ENCODE data around the gene COL19A1. TPM values are rescaled to one million over a fixed set of nuclear protein-coding genes. Genes with fewer than 3 reads are reported as not detected.
"Not testable (repeated sequence)": the region's sequence is repeated elsewhere in the genome, so short reads cannot be mapped to it uniquely, and the experiment has no call there.

The COL19A1 gene
- total RNA-seq, 2 donors from 2014 or later: 0.42 TPM; not detected in 1

GRCh38 chr6:69875715-69876114 is 9.4 kb downstream of the COL19A1 start:
- H3K27me3 Mint-ChIP-seq: peaks cover 16 to 46% of the 10 kb centered on the region in 2 donors
- no peaks in the 10 kb centered on the region for H3K9me3 Mint-ChIP-seq
- no peaks in the 10 kb centered on the region for H3K36me3 Mint-ChIP-seq
- no peak for ATAC-seq
- H3K27ac Mint-ChIP-seq: no peak overlapping the region
- H3K4me1 Mint-ChIP-seq (ENCODE audit: low read depth in 2 of 2): no peaks in the 10 kb centered on the region
- no peak for DNase-seq (ENCODE audit: low spot score)
- H3K4me3 Mint-ChIP-seq: no peak overlapping the region

GRCh38 chr6:69878795-69879194 is 12.4 kb downstream of the COL19A1 start:
- ATAC-seq (no peak), DNase-seq (ENCODE audit: low spot score) (no peak)
- Mint-ChIP-seq H3K27ac (no peak overlapping the region), H3K9me3 (no peaks in the 10 kb centered on the region), H3K4me1 (ENCODE audit: low read depth in 2 of 2) (no peaks in the 10 kb centered on the region), H3K4me3 (no peak overlapping the region), H3K36me3 (no peaks in the 10 kb centered on the region), H3K27me3 (peaks cover 20 to 53% of the 10 kb centered on the region in 2 donors)

GRCh38 chr6:69880601-69881000 is 14.2 kb downstream of the COL19A1 start:
- no peaks in the 10 kb centered on the region for H3K9me3 Mint-ChIP-seq
- H3K27me3 Mint-ChIP-seq: peaks cover 13 to 45% of the 10 kb centered on the region in 2 donors
- H3K4me3 Mint-ChIP-seq: no peak overlapping the region
- H3K36me3 Mint-ChIP-seq: no peaks in the 10 kb centered on the region
- H3K4me1 Mint-ChIP-seq (ENCODE audit: low read depth in 2 of 2): no peaks in the 10 kb centered on the region
- H3K27ac Mint-ChIP-seq: no peak overlapping the region
- DNase-seq (ENCODE audit: low spot score): no peak
- no peak for ATAC-seq

- Mint-ChIP-seq H3K36me3 (no peaks in the 10 kb centered on the region), H3K4me1 (ENCODE audit: low read depth in 2 of 2) (no peaks in the 10 kb centered on the region), H3K27me3 (peaks cover 11 to 40% of the 10 kb centered on the region in 2 donors), H3K9me3 (no peaks in the 10 kb centered on the region), H3K4me3 (no peak overlapping the region), H3K27ac (no peak overlapping the region)
- no peak for DNase-seq (ENCODE audit: low spot score)
- no peak for ATAC-seq
These were observed 15.2 kb downstream of the COL19A1 start for GRCh38 chr6:69881322-69882151.

- Mint-ChIP-seq H3K4me3 (no peak overlapping the region), H3K4me1 (ENCODE audit: low read depth in 2 of 2) (no peaks in the 10 kb centered on the region), H3K9me3 (no peaks in the 10 kb centered on the region), H3K27ac (no peak overlapping the region), H3K27me3 (peaks cover 11 to 38% of the 10 kb centered on the region in 2 donors), H3K36me3 (no peaks in the 10 kb centered on the region)
- no peak for DNase-seq (ENCODE audit: low spot score)
- ATAC-seq: no peak
These were observed 17.2 kb downstream of the COL19A1 start for GRCh38 chr6:69883551-69883950.

- no peaks in the 10 kb centered on the region for H3K9me3 Mint-ChIP-seq
- DNase-seq (ENCODE audit: low spot score) (no peak), ATAC-seq (no peak)
- no peak overlapping the region for H3K4me3 Mint-ChIP-seq
- peaks cover 9 to 33% of the 10 kb centered on the region in 2 donors for H3K27me3 Mint-ChIP-seq
- no peak overlapping the region for H3K27ac Mint-ChIP-seq
- no peaks in the 10 kb centered on the region for H3K4me1 Mint-ChIP-seq (ENCODE audit: low read depth in 2 of 2)
- no peaks in the 10 kb centered on the region for H3K36me3 Mint-ChIP-seq
These were observed 17.9 kb downstream of the COL19A1 start for GRCh38 chr6:69884231-69884630.

- Mint-ChIP-seq H3K27me3 (peaks cover 2 to 7% of the 10 kb centered on the region in 2 donors), H3K9me3 (no peaks in the 10 kb centered on the region), H3K36me3 (no peaks in the 10 kb centered on the region), H3K27ac (no peak overlapping the region), H3K4me3 (no peak overlapping the region), H3K4me1 (ENCODE audit: low read depth in 2 of 2) (no peaks in the 10 kb centered on the region)
- DNase-seq (ENCODE audit: low spot score): no peak
- no peak for ATAC-seq
These were observed 20.7 kb downstream of the COL19A1 start for GRCh38 chr6:69887026-69887425.

GRCh38 chr6:69887714-69888345 is 21.5 kb downstream of the COL19A1 start:
- DNase-seq (ENCODE audit: low spot score): no peak

GRCh38 chr6:69888482-69889233 is 22.3 kb downstream of the COL19A1 start:
- no peaks in the 10 kb centered on the region for H3K27me3 Mint-ChIP-seq
- H3K36me3 Mint-ChIP-seq: no peaks in the 10 kb centered on the region
- H3K4me3 Mint-ChIP-seq: no peak overlapping the region
- DNase-seq (ENCODE audit: low spot score): no peak
- no peak overlapping the region for H3K27ac Mint-ChIP-seq
- H3K4me1 Mint-ChIP-seq (ENCODE audit: low read depth in 2 of 2): no peaks in the 10 kb centered on the region
- no peaks in the 10 kb centered on the region for H3K9me3 Mint-ChIP-seq
- no peak for ATAC-seq

More at GRCh38 chr6:69887714-69888345, 21.5 kb downstream of the COL19A1 start:
- Mint-ChIP-seq H3K27me3 (peaks cover 2 to 3% of the 10 kb centered on the region in 2 donors), H3K36me3 (no peaks in the 10 kb centered on the region), H3K4me1 (ENCODE audit: low read depth in 2 of 2) (no peaks in the 10 kb centered on the region), H3K27ac (no peak overlapping the region), H3K4me3 (no peak overlapping the region), H3K9me3 (no peaks in the 10 kb centered on the region)
- no peak for ATAC-seq

GRCh38 chr6:69889234-69889974 is 23.0 kb downstream of the COL19A1 start:
- not testable (repeated sequence) for H3K4me1 Mint-ChIP-seq (ENCODE audit: low read depth in 2 of 2); H3K36me3 Mint-ChIP-seq; H3K27me3 Mint-ChIP-seq; ATAC-seq; DNase-seq (ENCODE audit: low spot score); H3K9me3 Mint-ChIP-seq; H3K27ac Mint-ChIP-seq; H3K4me3 Mint-ChIP-seq

- H3K27me3 Mint-ChIP-seq; DNase-seq (ENCODE audit: low spot score); H3K4me1 Mint-ChIP-seq (ENCODE audit: low read depth in 2 of 2); ATAC-seq; H3K36me3 Mint-ChIP-seq; H3K9me3 Mint-ChIP-seq; H3K27ac Mint-ChIP-seq; H3K4me3 Mint-ChIP-seq: not testable (repeated sequence)
These were observed 26.2 kb downstream of the COL19A1 start for GRCh38 chr6:69892561-69892960.

GRCh38 chr6:69893266-69893665 is 26.9 kb downstream of the COL19A1 start:
- not testable (repeated sequence) for DNase-seq (ENCODE audit: low spot score); H3K4me3 Mint-ChIP-seq; H3K9me3 Mint-ChIP-seq; H3K27me3 Mint-ChIP-seq; H3K27ac Mint-ChIP-seq; H3K36me3 Mint-ChIP-seq; H3K4me1 Mint-ChIP-seq (ENCODE audit: low read depth in 2 of 2); ATAC-seq

- Mint-ChIP-seq H3K4me3 (no peak overlapping the region), H3K27me3 (no peaks in the 10 kb centered on the region), H3K9me3 (no peaks in the 10 kb centered on the region), H3K4me1 (ENCODE audit: low read depth in 2 of 2) (no peaks in the 10 kb centered on the region), H3K36me3 (no peaks in the 10 kb centered on the region), H3K27ac (no peak overlapping the region)
- no peak for DNase-seq (ENCODE audit: low spot score)
- no peak for ATAC-seq
These were observed 28.4 kb downstream of the COL19A1 start for GRCh38 chr6:69894578-69895347.
